Measurements from ENCODE around the gene DENND2A.
"Not testable (repeated sequence)": the region's sequence is repeated elsewhere in the genome, so short reads cannot be mapped to it uniquely, and the experiment has no call there.

Gene DENND2A

DNA sequence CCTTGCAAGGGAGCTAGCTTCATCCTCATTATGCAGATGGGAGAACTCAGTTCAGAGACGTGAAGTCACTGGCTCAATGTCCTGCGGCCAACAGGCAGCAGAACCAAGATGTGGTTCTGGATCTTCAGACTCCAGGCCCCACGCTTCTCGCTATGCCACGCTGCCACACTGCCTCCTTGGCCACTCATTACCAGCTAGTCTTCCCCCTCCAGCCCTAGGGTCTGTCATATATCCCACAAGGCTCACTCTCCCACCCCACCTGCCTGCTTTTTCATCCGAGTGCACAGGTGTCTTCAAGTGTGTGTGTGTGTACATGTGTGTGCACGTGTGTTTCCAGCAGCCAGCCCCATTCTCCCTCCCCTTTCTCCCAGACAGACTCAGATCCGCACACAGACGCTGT is 53.4 kb downstream of the DENND2A start:
- DNase-seq, result no peak

DNA sequence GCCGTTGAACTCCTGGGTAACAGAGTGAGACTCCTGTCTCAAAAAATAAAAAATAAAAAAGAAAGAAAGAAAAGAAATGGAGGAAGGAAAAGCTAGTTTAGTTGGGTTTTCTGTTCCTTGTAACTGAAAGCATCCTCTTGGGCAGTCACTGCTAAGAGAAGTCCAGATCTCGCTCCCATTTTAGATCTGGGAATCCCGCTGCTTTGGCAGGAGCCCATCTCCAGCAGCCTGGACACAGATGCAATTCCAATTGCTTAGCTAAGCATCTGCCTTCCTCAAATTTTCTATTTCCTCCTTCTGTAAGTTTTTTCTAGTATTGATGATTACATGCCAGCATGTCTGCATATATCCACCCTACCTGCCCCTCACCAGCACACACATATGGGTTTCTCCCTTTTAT is 54.1 kb downstream of the DENND2A start:
- no peak for DNase-seq

DNA sequence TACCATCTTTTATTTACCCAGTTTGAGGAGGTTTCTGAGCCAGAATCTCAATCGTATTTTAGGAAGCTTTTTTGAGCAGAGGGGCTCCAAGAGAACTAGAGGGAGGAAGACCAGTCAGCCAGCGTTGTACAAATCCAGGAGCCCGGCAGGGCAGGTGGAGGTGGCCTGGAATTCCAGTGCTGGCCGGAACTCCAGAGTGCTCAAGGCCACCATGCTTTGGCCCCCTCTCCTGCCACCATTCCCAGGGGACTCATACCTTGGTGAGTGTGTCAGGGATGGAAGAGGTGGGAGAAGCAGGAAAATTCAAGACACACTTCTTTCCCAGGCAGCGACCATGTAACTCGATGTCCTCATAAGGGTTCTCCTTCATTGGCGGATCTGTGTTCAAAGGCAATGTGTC is 55.3 kb downstream of the DENND2A start:
- DNase-seq, result no peak

DNA sequence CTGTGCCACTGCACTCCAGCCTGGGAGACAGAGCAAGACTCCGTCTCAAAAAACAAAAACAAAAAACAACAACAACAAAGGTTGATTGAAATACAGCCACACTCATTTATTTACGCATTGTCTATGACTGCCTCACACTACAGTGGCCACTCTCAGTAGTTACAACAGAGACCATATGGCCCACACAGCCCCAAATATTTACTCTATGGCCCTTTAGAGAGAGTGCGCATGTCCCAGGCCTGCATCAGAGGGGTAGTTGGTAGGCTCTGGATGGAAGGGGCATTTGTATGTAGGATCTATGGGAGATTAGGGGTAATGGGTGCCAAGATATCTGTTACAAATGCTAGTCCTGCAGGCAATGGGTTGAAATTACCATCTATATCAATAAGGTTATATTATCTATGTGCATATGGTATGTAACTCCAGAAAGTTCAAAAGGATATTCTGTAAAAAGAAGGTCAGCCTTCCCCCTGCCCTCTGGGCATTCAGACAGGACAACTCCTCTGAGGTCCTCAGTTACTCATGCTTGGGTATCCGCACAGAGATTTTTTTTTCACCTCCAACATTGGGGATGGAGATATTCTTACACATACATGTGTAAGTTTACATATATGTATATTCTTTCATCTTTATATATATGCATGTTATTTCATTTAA is 56.3 kb downstream of the DENND2A start:
- no peak for DNase-seq

DNA sequence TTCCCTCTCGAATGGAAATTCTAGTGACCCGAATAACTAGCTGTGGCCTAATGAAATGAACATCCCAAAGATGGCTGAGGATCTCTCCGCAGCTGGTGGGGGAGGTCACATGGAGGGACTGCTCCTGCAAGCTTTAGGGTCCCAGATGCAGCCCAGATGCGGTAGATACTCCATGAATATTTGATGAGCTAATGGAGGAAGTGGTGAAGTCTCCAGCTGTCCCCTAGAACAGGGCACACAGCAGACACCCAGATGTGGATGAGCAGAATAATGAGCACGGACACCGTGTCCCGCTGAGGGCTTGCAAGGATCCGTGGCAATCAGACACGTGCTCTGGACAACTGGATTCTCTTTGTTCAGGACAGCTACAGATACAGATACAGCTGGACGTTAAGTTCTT is 59.2 kb downstream of the DENND2A start:
- no peak for DNase-seq

DNA sequence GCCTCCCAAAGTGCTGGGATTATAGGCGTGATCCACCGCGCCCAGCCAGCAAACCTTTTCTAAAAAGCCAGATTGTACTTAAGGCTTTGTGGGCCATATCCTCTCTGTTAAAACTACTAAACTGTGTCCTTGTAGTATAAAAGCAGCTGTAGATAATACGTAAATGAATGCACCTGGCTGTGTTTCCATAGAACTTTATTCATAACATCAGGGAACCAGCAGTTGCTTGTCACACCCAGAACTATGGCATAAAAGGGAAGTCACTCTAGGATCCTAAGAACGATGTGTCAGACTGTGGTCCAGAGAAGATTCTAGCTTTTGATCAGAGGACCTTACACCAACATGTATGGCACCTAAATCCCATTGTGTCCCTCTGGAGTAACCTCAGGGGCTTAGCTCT is 63.0 kb downstream of the DENND2A start:
- no peak for DNase-seq

DNA sequence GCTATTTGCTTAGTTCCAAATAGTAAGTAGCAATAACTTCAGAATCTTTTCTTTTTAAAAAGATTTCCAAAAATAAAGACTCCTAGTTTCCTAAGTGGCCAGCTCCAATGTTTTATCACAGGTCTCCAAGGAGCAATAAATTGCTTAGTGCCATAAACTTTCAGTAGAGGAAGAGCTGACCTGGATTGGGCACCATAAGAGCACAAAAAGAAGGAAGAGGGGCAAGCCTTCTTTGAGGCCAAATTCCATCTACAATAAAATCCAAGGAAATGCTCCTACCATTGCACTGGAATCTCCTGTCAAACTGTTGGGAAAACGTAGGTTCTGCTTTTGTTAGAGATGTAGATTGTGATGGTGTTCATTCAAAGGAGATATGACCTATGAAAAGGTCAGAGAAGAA is 64.0 kb downstream of the DENND2A start:
- no peak for DNase-seq

DNA sequence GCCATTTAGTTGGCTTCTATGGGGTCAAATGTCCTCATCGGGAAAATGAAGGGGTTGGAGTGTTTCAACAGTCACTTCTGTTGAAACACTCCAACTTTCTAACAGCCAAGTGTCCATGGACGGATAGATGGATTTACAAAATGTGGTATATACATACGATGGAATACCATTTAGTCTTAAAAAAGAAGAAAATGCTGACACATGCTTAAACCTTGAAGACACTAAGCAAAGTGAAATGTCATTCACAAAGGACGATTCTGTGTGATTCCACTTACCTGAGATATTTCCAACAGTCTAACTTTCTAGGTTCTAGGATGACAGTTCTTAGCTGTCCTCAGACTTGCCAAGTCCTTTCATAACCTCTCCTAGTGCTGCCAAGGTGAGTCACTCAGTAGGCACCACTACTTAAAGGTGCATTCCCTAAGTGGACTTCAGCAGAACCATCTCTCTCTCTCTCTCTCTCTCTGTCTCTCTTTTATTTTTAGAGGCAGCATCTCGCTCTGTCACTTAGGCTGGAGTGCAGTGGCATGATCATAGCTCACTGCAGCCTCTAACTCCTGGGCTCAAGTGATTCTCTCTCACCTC is 69.0 kb downstream of the DENND2A start:
- DNase-seq, result no peak

DNA sequence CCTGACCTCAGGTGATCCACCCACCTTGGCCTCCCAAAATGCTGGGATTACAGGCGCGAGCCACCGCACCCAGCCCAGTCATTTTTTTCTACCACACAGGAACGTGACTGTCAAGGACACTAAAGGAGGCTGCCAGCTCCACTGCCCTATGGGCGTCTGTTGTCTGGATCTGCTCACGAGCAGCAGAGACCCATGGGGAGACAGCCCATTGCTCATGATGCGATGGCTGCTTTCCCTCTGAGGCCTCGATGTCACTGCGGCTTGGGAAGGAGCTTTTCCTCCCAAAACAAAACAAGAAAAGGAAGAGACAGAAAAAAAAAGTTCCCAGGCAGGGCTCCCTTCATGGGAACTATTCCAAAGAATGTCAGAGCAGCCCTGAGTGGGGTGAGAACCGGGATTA is 70.5 kb downstream of the DENND2A start:
- no peak for DNase-seq

DNA sequence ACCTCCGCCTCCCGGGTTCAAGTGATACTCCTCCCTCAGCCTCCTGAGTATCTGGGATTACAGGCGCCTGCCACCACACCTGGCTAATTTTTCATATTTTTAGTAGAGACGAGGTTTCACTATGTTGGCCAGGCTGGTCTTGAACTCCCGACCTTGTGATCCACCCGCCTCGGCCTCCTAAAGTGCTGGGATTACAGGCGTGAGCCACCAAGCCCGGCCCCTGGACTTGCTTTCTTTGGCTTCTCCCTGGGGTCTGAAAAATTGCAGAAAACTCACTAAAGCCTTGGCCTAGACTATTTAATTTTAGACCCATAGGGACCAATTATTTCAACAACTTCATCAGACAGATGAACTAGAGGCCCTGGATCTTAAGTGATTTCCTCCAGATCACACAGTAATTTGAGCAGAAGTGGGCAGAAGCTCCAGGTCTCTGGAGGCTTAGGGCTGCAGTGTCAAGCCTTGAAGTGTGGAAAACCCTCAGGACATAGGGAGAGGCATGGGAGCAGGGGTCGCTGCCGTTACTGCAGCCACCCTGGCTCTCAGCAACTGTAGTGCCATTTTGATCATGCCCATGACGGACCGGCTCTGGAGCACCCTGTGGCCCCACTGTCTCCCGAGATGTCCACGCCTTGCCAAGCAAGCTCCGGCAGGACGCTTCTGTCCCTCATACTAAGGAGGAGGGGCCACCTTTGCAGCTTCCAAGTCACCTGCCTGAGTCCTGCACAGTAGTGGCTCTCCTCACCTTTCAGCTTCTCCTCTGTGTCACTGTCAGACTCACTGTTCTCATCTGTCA is 72.4 kb downstream of the DENND2A start:
- no peak for DNase-seq

DNA sequence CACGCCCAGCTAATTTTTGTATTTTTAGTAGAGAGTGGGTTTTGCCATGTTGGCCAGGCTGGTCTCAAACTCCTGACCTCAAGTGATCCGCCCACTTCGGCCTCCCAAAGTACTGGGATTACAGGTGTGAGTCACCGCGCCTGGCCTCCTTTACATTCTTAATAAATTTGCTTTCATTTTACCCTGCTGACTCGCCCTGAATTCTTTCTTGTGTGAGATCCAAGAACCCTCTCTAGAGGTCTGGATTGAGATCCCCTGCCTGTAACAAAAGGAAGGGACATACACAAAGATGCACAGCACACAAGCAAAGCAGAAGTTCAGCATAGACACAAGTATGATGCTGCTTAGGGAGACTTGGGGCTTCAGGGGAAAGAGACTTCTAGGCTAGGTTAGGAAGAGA is 74.4 kb downstream of the DENND2A start:
- DNase-seq, result not testable (repeated sequence)

DNA sequence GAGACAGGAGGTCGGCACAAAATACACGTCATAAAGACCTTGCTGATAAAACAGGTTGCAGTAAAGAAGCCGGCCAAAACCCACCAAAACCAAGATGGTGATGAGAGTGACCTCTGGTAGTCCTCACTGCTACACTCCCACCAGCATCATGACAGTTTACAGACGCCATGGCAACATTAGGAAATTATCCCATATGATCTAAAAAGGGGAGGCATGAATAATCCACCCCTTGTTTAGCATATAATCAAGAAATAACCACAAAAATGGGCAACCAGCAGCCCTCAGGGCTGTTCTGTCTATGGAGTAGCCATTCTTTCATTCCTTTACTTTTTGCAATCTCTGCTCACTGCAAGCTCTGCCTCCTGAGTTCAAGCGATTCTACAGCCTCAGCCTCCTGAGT is 74.9 kb downstream of the DENND2A start:
- DNase-seq, result not testable (repeated sequence)

DNA sequence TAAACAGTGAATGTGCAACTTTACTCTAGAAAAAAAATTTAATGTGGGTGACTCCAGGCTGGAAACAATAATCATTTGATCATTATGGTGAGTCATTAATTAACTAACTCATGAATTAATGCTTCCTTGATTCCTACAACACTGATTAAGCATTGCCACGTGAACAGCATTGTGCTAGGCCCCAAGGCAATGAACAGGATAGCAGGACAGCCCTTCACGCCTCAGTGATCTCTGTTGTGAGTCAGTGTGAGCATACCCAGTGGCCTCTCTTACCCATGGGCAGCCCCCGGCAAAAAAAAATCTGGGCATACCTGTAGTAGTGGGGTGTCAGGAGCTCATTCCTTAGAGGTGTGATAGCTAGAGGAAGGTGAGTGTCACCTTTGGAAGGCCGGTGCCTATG is 76.0 kb downstream of the DENND2A start:
- DNase-seq, result peak; percentile 23

DNA sequence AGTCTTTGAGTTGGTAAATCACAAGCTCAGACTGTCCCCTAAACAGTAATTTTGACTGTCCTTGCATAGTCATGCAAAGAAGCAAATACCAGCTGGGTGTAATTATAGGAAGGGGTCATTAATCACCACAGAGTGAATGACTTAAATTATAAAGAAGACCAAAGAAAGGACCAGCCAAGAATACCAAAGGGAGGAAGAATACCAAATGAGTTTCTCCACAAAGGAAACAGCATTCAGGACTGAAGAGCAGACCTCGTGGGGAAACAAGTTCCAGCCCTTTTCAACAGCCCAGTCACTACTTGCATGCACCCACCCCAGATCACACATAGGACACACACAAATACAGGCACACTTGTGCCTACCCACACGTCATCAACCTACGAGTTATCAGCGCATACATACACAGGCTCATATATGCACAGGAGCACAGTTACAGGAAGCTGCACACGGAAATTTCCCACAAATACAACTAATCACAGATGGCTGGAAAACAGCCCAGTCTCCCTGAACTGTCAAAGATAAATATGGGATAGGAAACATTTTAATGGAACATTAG is 77.6 kb downstream of the DENND2A start:
- peak; percentile 24 for DNase-seq

DNA sequence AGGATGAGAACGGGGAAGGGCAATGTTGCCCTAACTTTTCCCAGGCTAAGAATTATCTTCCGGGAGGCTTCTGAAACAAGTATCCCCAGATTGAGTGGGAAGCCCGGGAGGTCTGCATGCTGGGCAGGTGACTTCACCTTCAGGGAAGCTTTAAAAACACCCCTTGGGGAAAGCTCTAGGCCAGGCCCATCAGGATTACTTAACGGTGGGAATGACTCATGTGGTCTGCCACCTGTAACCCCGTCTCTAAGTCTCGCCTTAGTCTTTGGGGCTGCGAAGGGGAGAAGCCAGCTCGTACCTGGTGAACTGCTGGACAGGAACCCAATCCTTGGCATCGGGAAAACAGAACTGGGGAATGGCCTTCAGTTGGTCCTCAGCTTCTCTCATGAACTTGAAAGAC is 81.2 kb downstream of the DENND2A start:
- no peak for DNase-seq

DNA sequence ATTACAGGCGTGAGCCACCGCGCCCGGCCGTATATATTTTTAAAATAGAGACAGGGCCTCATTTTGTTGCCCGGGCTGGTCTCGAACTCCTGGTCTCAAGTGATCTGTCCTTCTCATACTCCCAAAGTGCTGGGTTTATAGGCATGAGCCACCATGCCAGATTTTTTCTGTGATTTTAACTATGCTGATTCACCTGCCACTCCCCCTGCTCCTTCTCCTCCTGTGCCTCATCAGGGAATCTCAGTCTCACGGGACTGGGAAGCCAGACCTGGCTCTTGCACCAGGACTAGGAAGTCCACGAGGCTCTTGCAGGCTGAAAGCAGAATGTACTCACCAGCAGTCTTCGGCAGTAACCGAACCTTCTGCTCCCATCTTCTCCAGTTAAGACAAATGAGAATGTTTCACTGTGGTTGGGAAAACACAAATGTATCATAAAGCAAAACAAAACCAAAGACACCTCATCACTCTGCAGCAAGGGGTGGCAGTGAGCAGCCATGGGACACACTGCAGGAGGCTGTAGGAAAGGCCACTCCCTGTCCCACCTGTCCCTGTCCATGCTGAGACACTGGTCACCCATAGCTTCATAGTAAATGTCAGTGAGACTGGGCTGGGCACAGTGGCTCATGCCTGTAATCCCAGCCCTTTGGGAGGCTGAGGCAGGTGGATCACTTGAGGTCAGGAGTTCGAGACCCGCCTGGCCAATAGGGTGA is 82.6 kb downstream of the DENND2A start:
- DNase-seq, result no peak

DNA sequence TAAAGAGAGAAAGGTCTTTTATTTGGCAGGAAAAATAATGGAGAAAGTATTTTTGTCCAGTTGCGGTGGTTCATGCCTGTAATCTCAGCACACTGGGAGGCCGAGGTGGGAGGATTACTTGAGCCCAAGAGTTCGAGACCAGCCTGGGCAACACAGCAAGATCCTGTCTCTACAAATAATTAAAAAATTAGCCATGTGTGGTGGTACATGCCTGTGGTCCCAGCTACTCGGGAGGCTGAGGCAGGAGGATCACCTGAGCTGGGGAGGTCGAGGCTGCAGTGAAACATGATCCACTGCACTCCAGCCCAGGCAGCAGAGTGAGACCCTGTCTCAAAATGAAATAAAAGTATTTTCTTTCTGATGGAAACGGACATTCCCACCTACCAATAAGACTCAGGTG is 83.5 kb downstream of the DENND2A start:
- no peak for DNase-seq

DNA sequence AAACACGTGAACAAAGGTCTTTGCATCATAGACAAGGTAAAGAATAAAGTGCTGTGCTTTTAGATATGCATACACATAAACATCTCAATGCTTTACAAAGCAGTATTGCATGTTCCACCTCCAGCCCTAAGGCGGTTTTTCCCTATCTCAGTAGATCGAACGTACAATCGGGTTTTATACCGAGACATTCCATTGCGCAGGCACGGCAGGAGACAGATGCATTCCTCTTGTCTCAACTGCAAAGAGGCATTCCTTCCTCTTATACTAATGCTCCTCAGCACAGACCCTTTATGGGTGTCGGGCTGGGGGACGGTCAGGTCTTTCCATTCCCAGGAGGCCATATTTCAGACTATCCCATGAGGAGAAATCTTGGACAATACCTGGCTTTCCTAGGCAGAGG is 87.4 kb downstream of the DENND2A start:
- DNase-seq, result not testable (repeated sequence)

DNA sequence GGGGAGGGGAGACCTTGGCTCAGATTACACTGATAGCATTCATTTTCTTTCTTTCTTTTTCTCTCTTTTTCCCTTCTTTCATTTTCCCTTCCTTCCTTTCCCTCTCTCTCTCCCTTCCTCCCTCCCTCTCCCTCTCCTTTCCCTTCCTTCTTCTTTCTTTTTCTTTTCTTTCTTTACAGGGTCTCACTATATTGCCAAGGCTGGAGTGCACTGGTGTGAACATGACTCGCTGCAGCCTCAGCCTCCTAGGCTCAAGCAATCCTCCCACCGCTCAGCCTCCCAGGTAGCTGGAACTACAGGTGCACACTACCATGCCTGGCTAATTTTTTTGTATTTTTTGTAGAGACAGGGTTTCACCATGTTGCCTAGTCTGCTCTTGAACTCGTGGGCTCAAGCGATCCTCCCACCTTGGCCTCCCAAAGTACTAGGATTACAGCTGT is 88.4 kb downstream of the DENND2A start:
- DNase-seq, result no peak

DNA sequence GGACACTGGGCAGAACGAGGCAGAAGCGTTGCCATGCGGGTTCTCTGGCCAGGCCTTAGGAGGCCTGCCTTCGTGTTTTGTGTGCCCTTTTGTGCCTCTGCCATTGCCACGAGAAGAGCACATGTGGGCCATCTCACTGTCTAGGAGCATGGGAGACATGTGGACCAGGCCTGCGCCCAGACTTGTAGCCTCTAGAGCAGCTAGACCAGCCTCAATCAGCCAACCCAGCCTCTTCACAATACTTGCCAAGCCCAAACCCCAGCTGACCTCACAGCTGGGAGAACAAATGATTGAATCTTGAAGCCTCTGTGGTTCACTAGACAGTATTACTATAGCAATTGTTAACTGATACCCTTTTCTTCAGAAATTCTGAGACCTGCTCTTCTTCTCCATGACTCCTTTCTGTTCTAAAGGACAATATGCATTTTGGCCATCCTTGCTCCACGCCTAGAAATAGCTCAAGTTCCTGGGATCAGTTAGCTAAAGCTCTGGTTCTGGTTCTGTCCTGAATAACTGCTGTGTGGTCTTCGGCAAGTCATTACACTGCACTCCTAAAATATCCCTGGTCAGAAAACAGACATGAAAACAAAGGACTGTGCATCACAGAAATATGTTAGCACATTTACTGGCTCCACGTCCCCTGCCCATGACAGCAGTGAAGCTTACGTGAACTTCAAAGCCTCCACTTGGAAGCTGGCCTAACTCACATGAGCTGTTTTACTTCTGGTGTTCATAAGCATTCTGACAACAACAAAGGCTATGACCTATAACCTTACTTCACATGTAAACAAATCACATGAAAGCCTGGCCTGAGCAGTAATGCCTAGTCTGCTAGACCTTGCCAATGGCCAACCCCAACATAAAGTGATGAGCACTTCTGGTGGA is 89.0 kb downstream of the DENND2A start:
- no peak for DNase-seq

DNA sequence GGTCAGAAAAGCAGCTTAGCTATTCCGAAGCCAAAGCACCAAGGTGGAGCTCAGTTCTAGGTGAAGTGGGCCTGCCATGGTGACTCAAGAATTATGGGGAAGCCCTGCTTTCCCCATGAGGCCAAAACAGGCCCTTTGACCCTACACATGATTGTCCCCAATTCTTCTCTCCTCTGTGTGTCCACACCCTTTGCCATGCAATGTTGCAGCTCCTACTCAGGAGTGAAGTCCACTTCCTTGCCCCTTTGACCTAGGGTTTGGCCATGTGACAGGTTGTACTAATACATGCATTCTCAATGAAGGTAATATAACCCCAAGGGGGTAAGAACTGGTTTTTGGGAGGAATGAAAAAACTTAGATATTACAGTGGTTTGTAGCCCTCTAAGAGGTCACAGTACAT is 93.7 kb downstream of the DENND2A start:
- DNase-seq, result no peak

DNA sequence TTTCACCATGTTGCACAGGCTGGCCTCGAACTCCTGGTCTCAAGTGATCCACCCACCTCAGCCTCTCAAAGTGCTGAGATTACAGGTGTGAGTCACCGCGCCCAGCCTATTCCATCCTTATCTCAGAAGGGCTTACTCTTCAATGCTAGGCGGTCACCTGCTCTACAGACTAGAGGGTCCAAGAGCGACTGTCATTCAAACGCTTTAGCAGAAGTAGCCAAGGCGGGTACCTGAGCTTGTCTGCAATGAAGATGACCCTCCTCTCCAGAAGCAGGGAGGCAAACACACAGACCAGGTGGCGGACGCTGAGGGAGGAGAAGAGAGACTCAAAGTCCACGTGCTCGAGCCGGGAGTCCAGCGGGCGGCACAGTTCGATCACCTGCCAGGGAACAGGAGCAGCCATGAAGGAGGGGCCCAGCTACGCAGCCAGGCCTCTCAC is 96.2 kb downstream of the DENND2A start:
- no peak for DNase-seq
